Measurements from ENCODE around the gene MAPKAP1.

MAPKAP1 gene

DNA sequence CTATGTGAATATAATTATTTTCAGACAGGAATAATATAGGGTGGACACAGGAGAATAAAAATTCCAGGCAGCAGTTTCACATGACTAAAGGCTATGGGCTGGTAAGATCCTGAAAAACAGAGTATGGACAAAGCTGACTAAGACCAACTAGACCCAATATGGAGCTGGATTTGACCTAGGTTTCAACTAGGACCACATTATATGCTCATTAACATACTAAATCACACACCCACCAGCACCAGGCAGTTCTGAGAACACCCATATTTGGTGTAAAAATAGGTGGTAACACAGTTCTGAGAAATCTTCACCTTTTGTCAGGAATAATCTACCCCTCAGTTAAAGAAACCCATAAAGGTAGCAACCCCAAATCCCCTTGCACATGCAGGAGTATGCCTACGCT lies 64.7 kb downstream of the MAPKAP1 start:
- DNase-seq (ENCODE audit: low spot score), result no peak
- TF ChIP-seq, protein P1, sequence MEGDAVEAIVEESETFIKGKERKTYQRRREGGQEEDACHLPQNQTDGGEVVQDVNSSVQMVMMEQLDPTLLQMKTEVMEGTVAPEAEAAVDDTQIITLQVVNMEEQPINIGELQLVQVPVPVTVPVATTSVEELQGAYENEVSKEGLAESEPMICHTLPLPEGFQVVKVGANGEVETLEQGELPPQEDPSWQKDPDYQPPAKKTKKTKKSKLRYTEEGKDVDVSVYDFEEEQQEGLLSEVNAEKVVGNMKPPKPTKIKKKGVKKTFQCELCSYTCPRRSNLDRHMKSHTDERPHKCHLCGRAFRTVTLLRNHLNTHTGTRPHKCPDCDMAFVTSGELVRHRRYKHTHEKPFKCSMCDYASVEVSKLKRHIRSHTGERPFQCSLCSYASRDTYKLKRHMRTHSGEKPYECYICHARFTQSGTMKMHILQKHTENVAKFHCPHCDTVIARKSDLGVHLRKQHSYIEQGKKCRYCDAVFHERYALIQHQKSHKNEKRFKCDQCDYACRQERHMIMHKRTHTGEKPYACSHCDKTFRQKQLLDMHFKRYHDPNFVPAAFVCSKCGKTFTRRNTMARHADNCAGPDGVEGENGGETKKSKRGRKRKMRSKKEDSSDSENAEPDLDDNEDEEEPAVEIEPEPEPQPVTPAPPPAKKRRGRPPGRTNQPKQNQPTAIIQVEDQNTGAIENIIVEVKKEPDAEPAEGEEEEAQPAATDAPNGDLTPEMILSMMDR (IDR thresholded peaks at IDR 0.05; ENCODE audit: extremely low read depth, missing control alignments), result no peak

DNA sequence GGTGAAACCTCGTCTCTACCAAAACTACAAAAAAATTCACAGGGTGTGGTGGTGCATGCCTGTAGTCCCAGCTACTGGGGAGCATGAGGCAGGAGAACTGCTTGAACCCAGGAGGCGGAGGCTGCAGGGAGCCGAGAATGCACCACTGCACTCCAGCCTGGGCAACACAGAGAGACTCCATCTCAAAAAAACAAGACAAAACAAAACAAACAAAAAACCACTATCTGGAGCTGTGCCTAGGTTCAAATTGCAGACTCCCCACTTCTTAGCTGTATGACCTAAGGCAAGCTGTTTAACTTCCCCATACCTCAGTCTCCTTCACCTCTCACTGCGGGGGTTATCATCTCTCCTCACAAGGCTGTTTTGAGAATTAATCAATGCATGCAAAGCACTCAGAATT lies 68.0 kb downstream of the MAPKAP1 start:
- TF ChIP-seq, protein P1 (IDR thresholded peaks at IDR 0.05; ENCODE audit: extremely low read depth, missing control alignments), result no peak
- DNase-seq (ENCODE audit: low spot score), result no peak

DNA sequence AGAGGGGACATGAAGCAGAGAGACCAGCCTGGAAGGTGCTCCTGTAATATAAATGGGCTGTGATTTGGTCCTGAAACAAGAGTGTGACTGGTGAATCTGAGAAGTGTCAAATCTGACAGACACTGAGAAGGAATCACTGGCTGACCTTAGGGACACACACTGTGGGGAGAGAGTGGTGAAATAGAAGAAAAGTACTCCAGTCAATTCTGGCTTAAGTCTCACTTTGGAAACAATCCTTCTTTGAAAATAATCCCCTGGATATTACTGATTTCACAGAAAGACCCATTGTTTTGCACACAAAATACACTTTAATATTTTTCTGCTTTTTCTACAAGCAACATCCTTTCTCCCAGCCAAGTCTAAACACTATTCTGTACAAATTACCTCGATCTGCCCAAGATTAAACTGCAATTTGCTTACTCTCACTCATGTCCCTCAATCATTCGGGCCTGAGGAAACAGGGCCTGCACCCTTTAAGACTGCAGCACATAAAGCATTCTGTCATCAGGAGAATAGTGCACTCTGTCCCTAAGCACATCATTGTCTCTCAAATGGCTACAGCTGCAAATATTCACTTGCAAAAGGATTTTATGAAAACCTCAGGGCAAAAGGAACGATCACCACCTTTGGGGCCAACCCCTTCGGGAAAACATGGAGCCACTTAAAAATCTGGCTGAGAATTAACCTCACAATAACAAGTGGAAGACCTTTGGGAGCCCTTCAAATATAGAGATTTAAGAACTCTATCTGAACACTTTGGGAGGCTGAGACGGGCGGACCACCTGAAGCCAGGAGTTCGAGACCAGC lies 68.6 kb downstream of the MAPKAP1 start:
- TF ChIP-seq, protein P1 (IDR thresholded peaks at IDR 0.05; ENCODE audit: extremely low read depth, missing control alignments), result no peak
- no peak for DNase-seq (ENCODE audit: low spot score)

DNA sequence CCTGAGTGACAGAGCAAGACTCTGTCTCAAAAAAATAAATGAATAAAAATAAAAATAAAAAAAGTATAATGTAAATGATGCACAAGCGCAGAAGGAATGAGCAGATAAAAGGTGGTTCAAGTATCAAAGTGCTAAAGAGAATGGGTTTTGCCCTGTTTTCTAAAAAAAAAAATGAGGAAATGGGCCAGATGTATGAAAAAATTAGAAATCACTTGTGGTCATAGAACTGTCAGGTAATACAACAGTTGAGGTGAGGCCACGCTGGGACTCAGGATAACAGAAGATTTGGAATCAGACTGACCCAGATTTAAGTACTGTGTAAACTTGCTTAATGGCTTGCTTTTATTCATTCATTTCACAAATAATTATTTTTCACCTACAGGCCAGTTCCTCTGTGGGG lies 69.8 kb downstream of the MAPKAP1 start:
- TF ChIP-seq, protein P1 (IDR thresholded peaks at IDR 0.05; ENCODE audit: extremely low read depth, missing control alignments), result no peak
- no peak for DNase-seq (ENCODE audit: low spot score)

DNA sequence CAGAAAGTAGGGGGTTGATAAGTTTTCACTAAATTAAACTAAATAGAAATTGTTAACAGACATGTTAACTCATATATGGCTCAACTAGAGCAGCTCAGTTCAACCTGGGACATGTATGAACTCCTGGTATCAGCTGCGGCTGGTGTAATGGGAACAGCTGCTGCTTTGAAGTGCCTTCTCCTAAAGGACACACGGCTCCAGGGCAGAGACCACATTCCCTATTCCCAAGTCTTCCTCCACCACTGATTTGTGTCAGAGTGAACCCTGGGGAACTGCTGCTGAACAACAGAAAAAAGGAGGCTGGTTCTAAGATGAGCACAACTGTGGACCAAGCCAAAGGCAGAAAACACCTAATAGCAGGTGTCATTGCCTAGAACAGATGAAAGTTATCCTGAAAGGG lies 71.1 kb downstream of the MAPKAP1 start:
- TF ChIP-seq, protein P1 (IDR thresholded peaks at IDR 0.05; ENCODE audit: extremely low read depth, missing control alignments), result no peak
- no peak for DNase-seq (ENCODE audit: low spot score)

DNA sequence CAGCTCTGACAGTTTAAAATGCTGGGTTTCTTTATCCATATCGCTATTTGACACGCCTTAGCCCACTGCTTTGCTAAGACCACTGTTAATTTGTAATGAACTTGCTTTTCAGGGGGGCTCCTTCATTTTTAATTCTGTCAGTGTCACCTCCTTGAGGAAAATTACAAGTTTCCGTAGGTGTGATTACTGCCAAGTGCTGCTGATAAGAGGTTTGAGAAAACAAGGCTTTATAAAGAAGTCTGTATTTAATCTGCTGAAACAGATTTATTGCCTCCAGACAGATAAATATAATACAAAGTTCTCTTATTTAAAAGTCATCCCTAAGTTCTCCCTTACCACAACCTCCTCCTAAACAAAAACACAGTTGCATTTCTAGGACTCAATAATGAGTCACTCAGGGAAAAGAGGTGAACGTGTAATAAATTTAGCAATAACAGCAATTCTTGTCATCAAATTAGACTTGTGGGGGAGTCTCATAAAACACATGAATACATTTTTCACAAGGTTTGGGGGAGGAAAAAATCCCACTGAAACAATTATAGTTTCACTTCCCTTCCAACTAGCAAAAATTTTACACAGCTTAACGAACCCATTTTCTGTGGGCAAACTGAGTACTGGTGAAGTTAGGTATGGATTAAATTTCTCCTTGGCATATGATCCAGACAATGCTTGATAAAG lies 72.8 kb downstream of the MAPKAP1 start:
- TF ChIP-seq, protein P1 (IDR thresholded peaks at IDR 0.05; ENCODE audit: extremely low read depth, missing control alignments), result no peak
- DNase-seq (ENCODE audit: low spot score), result no peak

DNA sequence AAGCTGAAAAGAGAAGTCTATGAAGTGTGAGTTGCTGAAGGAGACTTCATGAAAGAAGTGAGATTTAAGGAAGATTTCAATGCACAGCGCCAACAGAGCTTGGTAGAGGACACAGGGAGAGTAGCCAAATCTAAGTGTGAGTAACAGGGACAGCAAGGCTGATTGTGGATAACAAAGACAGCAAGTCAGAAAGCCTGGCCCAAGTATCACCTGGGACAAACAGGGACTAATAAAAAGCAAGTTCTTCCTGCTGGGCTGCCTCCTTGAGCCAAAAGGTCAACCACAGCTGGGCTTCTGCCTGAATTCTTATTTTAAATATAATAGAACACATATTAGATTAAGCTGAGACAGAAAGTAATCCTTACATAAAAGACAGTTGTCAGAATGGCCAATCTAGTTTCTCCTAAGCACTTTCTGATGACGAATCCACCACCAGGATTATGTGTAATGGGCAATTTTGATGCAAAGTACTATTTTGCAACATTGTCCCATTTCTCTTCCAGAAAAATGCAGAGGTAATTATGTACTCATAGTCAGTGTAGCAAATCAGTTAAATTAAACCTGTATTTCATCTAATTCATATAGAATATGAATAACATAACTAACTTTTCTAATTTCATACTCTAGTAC lies 73.8 kb downstream of the MAPKAP1 start:
- TF ChIP-seq, protein P1 (IDR thresholded peaks at IDR 0.05; ENCODE audit: extremely low read depth, missing control alignments), result no peak
- no peak for DNase-seq (ENCODE audit: low spot score)
